Activated CD4-positive, CD25-positive, alpha-beta regulatory T cell treated with anti-CD3 and anti-CD28 coated beads, Interleukin-2, amount 50 U/mL, for 24 hours (primary cell): Measurements from ENCODE around the gene ARFIP2.

ENCODE experiments used
- ATAC-seq, 2 donors: fragments of 150-1000 bp; cut with Tn5 transposase; one replicate each; pipeline ENCODE4 v1.10.0; 2021; ENCODE audit warnings: mild to moderate bottlenecking in 1 of 2, moderate library complexity in 1 of 2

Gene ARFIP2

DNA sequence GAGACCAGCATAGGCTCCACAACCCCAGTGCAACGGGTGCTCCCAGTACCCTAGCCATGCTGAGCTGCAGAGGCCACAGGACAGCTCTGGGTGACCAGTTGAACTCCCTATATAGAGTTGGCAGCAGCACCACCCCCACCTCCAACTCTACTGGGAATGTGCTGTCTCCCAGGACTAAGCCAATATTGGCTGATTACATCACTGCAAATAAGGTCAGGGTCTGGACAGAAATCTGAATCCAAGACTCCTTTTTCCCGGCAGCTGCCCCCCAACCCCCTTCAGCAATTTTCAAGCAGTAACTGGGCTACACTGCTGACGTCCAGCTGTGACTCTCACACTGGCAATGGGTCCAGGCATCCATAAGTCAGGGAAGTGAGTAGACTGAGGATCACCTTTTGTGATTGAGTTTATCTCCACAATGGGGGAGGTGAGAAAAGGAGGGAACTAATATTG is 40.2 kb downstream of the ARFIP2 start, which contains the start of gene HPX:
TSS of gene HPX (minus strand) at position 82 of the 453 bp plus-strand sequence. CDS start at position 58, 24 bp downstream.
- no peak for ATAC-seq

DNA sequence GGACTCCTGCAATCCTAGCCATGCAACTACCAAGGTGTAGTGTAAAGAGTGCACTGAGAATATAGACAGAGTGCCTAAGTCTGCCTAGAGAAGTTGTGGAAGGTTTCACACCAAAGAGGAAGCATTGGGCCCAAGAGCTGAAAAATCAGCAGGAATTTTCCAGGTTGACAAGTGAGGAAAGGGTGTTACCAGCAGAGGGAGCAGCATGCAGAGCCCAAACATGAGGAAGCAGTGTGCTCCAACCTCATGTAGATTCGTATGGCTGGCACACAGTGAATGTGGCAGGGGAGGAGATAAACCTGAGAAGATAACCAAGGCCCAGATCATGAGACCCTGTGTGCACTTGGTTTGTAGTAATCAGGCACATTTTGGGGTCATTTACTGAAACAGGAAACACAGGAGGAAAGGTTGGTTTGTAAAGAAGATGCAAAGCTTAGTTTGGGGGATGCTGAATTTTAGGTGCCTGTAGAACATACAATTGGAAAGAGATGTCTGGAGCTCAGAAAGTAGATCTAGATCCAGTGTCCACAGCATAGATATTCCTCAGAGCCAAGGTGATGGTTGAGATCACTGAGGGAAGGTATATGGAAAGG is 42.1 kb downstream of the ARFIP2 start:
- peak; percentile 44 to 46 for ATAC-seq

DNA sequence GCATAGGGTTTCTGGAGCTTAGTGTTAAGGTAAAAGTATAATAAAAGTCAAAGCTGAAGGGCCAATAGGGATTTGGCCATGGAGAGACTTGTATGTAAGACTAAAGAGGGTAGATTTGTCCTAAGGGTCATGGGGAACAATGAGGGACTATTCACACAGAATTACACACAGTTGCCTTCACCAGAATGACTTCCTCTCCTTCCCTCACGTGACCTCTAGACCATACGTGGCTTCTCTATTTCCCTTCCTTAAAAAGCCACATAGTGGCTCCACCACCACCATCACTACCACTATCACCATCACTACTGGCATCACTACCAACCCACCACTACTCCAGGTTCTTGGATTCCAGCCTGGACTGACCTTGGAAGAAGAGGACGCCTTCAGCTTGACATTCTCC is 43.1 kb downstream of the ARFIP2 start:
- no peak for ATAC-seq

DNA sequence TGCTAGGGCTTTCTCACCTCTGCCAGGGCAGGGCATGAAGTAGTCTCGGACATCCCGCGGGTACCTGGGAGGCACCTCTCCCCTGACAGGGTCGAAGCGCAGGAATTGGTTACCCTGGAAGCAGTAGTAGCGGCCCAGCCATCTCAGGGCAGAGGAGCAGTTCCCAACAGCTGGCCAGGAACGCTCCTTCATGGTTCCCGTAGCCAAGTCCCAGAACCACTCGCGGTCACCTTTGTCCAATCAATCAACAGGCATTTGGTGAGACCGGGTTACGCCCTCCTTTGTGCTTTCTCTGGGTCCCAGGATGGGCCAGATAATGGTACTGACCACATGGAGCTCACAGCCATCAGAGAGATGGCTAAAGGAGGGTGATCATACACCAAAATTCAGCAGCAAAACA is 43.7 kb downstream of the ARFIP2 start:
- ATAC-seq: no peak

DNA sequence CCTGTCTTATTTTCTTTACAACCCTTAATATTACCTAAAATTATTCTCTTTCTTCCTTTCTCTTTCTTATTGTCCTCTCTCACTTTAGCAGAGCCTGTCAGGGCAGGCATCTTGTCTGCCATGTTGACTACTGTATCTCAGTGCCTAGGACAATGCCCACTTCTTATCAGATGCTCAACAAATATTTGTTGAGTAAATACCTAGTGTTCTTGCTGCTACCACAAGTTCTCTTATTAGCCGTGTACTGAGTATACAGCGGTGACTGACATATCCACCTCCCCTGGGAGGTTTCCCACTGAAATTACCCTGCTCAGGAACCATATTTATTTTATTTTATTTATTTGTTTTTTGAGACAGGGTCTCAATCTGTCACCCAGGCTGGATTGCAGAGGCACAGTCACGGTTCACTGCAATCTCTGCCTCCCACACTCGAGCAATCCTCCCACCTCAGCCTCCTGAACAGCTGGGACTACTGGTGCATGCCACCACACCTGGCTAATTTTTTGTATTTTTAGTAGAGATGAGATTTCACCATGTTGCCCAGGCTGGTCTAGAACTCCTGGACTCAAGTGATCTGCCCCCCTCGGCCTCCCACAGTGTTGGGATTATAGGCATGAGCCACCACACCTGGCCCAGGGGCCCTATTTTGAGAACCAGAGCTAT is 47.0 kb downstream of the ARFIP2 start:
- no peak for ATAC-seq

DNA sequence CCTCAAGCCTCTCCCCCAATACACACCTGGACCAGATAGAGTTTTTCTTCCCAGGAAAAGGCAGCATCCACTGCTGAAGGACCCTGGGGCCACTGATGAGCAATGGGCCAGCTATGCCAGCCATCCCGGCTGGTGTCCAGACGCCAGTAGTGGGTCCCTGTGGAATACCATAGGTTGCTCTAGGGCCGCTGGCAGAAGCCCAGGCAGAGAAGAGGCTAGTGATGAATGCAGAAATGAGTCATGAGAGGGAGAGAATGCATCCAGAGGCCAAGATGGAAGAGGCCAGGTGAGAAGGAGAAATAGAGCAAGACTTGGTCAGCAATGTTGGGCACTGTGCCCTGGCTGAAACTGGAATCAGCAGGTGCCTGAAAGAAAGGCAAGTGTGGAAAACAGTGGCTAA is 49.3 kb downstream of the ARFIP2 start:
- no peak for ATAC-seq

DNA sequence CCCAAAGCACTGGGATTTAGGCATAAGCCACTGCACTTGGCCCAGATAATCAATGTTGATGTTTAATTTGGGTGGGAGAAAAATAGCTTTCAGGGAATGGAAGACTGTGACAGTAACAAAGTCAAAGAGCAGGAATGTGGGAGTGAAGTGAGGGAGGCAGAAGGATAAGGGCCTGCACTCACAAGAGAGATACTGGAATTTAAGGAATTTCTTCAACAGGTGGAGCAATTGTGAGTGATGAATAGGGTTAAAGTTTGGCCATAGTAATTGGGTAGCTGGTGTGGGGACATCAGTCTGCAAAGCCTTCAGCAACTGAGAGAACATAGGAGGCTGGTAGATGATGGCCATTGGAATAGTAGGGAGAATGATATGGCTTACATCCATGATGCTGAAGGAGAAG is 53.6 kb downstream of the ARFIP2 start:
- no peak for ATAC-seq
